Measurements from ENCODE around the gene CNKSR1. TPM values are rescaled to one million over a fixed set of nuclear protein-coding genes. Genes with fewer than 3 reads are reported as not detected.

The CNKSR1 gene
- total RNA-seq, 4 donors from 2014 or later, result 0.29 to 13.3 (median 7.2) TPM

DNA sequence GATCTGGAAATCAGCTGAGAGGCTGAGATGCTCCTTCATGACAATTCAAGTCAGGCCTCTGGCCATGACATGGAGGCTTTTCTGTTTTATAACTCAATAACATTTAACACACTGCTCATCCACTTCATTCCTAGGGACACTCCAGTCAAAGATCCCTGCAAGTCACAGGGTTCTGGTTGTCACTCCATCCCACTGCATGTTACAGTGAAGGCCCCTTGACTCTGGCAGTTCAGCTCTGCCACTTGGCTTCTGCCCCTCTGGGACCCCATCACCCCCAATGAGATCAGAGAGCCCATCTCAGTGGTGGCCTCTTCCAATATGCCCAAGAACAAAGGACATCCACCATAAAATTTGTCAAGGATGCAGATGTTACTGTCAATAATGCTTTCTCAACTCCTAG lies 28.4 kb upstream of the CNKSR1 start:
- no peaks in the 10 kb centered on the region for H3K27me3 ChIP-seq
- DNase-seq, result no peak
- no peaks in the 10 kb centered on the region for H3K36me3 ChIP-seq
- no peak for TF ChIP-seq POLR2A (IDR thresholded peaks at IDR 0.05)
- TF ChIP-seq, protein P1, sequence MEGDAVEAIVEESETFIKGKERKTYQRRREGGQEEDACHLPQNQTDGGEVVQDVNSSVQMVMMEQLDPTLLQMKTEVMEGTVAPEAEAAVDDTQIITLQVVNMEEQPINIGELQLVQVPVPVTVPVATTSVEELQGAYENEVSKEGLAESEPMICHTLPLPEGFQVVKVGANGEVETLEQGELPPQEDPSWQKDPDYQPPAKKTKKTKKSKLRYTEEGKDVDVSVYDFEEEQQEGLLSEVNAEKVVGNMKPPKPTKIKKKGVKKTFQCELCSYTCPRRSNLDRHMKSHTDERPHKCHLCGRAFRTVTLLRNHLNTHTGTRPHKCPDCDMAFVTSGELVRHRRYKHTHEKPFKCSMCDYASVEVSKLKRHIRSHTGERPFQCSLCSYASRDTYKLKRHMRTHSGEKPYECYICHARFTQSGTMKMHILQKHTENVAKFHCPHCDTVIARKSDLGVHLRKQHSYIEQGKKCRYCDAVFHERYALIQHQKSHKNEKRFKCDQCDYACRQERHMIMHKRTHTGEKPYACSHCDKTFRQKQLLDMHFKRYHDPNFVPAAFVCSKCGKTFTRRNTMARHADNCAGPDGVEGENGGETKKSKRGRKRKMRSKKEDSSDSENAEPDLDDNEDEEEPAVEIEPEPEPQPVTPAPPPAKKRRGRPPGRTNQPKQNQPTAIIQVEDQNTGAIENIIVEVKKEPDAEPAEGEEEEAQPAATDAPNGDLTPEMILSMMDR (IDR thresholded peaks at IDR 0.05), result no peak
- no peak overlapping the region for H3K27ac ChIP-seq
- H3K4me3 ChIP-seq, result no peak overlapping the region
- H3K4me1 ChIP-seq, result no peaks in the 10 kb centered on the region
- intact Hi-C loops (cut with DNase I; ENCODE audit: low total_unique reads), result loop anchor here (5.0 kb wide), 1 partner anchor 112 kb away; no protein-coding TSS in a partner anchor
- no peaks in the 10 kb centered on the region for H3K9me3 ChIP-seq

DNA sequence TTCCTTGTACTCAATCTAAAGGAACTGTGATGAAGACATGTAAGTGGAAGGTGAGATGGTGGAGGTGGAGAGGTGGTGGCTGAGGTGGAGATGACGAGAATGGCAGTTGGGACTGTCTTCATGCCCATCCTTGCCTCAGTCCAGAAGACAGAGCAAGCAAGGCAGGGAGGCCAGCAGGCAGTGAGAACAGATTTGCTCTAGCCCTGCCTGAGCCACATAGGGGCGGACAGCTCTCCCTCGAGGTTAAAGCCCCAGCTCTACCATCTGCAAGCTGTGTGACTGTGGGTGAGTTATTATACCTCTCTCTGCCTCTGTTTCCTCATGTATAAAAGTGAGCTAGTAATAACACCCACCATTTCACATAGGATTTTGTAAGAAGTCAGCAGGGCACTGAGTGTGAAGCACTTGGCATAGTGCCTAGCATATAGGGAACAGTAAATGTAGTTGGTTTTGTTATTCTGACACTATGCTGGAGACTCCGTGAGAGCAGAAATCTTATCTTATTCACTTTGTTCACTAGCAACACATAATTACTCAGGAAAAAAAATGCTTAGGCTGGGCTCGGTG lies 23.2 kb upstream of the CNKSR1 start:
- intact Hi-C loops (cut with DNase I; ENCODE audit: low total_unique reads), result no loop called here
- Histone ChIP-seq H3K9me3 (no peaks in the 10 kb centered on the region), H3K27me3 (no peaks in the 10 kb centered on the region), H3K27ac (no peak overlapping the region), H3K4me1 (no peaks in the 10 kb centered on the region), H3K36me3 (no peaks in the 10 kb centered on the region), H3K4me3 (no peak overlapping the region)
- no peak for TF ChIP-seq POLR2A (IDR thresholded peaks at IDR 0.05)
- TF ChIP-seq, protein P1 (IDR thresholded peaks at IDR 0.05), result no peak
- DNase-seq, result no peak

GRCh38 chr1:26154750-26155149 lies 22.5 kb upstream of the CNKSR1 start:
- Histone ChIP-seq H3K4me1 (no peaks in the 10 kb centered on the region), H3K27ac (peak overlapping the region; percentile 54 to 55), H3K36me3 (no peaks in the 10 kb centered on the region), H3K27me3 (no peaks in the 10 kb centered on the region), H3K4me3 (no peak overlapping the region), H3K9me3 (no peaks in the 10 kb centered on the region)
- no peak for DNase-seq
- TF ChIP-seq, protein P1 (IDR thresholded peaks at IDR 0.05), result no peak
- TF ChIP-seq POLR2A (IDR thresholded peaks at IDR 0.05), result no peak
- intact Hi-C loops (cut with DNase I; ENCODE audit: low total_unique reads), result no loop called here

DNA sequence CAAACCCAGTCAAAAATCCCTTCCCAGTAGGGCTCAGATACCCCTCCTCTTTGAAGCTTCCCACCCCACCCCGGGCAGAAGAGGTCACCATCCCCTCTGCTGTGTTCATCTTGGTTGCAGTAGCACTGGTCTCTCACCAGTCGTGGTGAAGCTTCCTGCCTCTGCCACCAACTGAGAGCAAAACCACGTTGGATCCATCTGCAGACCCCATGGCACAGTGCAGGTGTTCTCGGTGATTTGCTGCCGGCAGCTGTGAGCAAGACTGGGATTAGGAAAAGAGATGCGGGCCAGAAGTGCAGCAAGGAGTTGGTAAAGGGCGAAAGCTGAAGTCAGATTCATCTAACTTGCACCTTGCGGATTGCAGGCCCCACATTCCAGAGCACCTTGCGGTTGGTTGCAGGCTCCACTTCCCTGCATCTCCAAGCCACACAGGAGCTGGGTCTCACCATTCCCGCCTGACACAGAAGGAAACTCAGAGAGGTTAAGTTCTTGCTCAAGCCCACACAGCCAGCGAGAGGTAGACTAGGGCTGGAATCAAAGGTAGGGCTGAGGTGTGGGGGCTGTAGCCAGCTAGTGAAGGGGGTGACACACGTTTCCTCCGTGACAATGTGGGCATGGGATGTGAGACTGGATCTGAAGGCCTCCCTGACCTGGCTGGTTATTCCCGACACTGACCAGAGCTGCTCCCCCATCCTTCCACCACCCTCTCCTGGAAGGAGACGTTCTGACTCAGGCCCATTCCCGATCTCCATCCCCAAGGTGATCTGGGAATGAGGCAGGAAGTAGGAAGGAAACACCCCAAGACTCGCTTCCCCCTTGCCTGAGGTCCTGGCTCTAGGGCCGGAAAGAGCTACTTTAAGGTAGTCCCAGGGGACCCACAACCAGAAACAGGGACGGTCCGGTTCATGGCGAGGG lies 21.7 kb upstream of the CNKSR1 start:
- no peaks in the 10 kb centered on the region for H3K9me3 ChIP-seq
- H3K27me3 ChIP-seq, result no peaks in the 10 kb centered on the region
- no peaks in the 10 kb centered on the region for H3K4me1 ChIP-seq
- intact Hi-C loops (cut with DNase I; ENCODE audit: low total_unique reads), result no loop called here
- peak overlapping the region in 1 of 2 donors; percentile 11 for H3K4me3 ChIP-seq
- DNase-seq, result peak in 1 of 2 donors; percentile 43
- no peaks in the 10 kb centered on the region for H3K36me3 ChIP-seq
- peak overlapping the region; percentile 54 to 55 for H3K27ac ChIP-seq
- TF ChIP-seq, protein P1 (IDR thresholded peaks at IDR 0.05), result no peak
- TF ChIP-seq POLR2A (IDR thresholded peaks at IDR 0.05), result no peak

Measured in uterus (tissue), 4 donors.